Measurements from ENCODE around the gene OR4D9.
"Not testable (repeated sequence)": the region's sequence is repeated elsewhere in the genome, so short reads cannot be mapped to it uniquely, and the experiment has no call there.

The OR4D9 gene

DNA sequence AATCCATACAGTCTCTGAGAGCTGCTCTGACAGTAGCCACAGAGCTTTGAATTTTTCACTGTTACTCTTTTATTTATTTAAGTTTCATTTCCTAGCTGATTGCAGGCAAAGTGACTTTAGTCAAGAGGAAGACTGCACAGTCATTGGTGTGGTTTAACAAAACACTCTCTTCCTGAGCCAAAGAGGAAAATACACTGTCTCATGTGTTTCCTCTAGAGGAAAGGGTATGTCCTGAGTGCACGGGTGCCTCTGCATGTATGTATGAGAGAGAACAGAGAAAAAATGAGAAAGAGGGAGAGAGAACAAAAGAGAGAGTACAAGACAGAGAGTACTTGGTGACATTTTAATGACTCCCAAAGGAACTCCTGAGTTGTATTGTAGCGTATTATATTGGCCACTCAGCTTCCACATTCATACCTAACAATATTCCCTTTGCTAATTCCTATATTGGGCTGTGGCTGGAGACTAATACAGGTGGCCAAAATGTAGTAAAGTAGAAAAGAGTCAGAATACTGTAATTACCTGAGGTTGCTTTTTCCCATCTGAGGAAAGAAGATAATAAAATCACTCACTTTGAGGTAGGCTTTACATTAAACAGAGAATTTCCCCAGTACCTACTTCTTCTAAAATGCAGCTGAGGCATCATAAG, at the start of gene OR4D9:
OR4D9 (plus strand) TSS at position 599 of the 649 bp plus-strand sequence. CDS start 3,374 bp downstream, outside the sequence.
- no peak for DNase-seq

DNA sequence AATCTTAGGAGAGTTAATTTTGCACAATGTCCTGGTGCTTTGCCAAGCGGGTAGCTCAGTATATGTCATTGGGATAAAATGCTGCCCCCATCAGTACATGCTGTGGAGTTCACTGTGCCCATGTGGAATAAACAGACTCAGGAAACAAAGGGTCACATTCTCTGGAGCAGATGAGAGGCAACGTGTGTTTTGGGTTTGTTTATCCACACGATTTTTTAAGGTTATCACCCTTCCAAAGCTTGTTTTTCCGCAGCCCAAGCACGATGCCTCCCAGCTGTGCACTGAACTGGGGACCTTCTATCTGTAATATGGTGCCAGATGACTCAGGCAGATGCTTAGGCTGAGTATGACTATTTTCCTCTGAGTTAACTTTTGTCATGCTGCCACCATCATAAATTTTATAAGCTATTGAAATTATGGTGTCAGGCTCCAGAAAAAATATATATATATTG, 48.1 kb upstream of the OR4D9 start:
- no peak for DNase-seq

DNA sequence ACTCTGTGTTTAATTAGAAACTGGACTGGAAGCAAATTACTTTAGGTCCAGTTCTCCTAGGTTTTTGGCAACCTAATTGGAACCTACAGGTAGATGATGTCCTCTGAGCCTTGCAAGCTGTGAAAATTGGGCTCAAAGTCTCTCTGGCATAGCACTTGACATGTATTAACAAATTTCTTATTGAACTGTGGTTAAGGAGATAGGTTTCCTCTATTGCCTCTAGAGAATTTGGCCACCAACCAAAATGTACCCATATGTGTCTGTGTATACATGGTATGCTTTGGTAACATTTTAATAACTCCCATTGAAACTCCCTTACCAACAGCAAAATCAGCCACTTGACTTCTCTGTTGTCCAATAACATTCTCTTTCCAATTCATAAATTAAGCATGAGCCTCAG, 38.3 kb upstream of the OR4D9 start, which contains the start of gene OR4D10:
OR4D10 (plus strand) TSS at position 301 of the 400 bp plus-strand sequence. CDS start 4,115 bp downstream, outside the sequence.
- no peak for DNase-seq

DNA sequence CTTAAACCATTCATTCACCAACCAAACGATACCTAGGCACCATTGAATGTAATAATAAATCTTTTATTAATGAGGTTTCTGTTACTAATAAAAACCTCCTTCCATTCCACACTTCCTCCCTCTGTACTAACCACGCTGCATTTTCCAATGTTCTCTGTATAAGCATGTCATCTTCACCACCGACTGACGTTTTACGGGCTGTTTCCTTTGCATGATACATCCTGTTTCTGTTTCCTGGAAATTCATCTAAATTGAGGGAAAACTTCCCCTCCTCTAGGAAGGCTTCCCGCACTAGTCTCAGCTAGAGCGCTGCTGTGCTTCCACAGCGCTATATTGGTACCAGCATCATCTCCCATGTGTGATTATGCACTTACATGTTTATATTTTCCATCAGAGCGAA, 36.2 kb upstream of the OR4D9 start:
- DNase-seq: no peak

DNA sequence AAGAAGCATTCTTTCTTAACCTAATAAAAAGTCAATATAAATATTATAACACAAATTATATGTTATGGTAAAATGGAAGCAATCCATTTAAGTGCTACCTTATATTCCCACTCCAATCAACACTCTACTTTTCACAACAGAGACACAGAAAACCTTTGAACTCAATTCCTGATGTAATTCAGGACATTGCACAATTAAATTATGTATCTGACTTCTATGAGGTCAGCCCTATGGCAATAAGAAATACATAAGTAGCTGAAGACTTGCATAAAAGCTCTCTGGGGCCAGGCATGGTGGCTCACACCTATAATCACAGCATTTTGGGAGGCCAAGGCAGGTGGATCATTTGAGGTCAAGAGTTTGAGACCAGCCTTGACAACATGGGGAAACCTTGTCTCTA, 31.4 kb upstream of the OR4D9 start:
- no peak for DNase-seq

DNA sequence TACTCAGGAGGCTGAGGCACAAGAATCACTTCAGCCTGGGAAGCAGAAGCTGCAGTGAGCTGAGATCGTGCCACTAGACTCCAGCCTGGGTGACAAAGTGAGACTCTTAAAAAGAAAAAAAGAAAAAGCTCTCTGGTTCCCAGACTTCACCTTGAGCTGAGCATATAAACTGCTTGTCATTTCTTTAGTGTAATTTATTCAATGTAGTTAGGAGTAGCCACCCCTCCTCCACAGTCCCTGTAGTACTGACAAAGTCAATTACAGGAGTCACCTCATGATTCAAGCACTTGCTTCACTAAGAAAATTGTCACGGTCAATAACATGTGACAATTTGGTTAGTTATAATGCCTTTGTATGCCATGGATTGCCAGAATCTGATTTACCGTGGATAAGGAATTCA, 31.0 kb upstream of the OR4D9 start:
- no peak for DNase-seq

DNA sequence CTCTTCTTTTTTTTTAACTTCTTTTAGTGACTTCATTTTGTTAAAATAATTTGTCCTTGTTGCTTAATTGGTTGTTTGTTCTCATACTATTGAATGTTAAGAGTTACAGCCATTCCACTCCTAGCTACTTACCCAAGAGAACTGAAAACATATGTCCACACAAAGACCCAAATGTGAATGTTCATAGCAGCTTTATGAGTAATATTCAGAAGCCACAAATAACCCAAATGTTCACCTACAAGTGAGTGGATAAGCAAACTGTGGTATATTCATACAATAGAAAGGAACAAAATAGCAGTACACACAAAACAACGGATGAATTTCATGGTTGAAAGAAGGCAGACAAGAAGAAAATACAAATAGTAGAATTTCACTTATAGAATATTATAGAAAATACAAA, 9.4 kb upstream of the OR4D9 start:
- no peak for DNase-seq

DNA sequence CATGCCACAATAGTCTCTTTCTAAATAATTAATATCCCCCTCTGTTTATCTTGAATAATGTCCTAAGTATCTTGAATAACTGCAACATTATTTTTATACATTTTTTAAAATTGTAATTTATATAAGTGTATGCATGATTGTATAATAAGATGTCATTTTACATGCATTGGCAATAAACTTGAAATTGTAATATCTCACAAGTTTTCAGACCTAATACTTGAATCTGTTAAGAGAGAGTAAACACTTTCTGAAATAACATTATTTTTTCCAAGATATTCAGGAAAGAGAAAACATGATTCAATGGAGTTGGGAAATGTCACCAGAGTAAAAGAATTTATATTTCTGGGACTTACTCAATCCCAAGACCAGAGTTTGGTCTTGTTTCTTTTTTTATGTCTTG, 8.1 kb upstream of the OR4D9 start, which contains the start of gene OR4D11:
OR4D11 (plus strand) TSS at position 301 of the 400 bp plus-strand sequence; CDS start at position 301, 0 bp downstream.
- no peak for DNase-seq

DNA sequence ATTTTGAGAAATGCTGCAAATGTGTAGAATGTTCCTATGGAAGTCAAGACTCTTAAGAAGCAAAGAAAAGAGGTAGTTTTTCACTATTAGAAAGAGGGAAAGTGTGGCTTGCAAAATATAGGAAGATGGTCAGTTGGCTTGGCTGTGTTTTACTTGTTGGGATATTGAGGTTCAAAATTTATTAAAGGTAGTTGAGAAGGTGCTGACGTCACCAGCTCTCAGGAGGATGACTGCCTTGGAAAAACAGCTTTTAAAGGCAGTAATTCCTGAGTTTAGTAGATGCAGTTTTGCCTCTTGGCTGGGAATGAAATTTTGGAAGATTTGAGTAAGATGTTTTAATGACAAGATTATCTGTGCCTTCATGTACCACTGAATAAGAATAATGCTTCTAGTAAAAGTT, 336 bp downstream of the OR4D9 start:
- no peak for DNase-seq

DNA sequence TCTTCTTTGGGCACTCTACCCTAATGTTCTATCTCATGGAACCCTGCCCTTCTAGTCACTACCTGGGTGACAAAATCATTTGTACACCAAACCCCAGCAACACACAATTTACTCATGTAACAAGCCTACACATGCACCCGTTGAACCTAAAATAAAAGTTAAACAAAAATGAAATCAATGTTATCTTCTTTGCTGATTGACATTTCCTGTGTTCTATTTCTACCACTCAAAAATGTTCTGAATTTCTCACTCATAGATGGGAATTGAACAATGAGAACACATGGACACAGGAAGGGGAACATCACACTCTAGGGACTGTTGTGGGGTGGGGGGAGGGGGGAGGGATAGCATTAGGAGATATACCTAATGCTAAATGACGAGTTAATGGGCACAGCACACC, 8.8 kb downstream of the OR4D9 start:
- not testable (repeated sequence) for DNase-seq

DNA sequence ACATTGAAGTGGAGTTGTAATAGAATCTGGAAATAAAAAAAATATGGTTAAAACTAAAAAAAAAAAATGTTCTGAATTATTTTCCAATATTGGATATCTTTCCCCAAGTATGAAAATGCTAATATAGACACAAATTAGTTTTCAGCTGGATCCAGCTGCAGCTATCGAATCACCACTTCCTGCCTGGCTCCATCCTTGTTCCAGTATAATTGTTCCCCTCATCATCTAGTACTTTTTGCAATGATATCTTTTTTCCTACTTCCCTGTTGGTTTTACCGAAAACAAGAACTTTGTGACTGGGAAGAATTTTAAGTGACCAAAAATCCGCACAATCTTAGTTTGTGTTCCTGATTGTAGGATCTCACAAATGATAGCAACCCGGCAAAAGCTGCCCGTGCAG, 9.4 kb downstream of the OR4D9 start:
- no peak for DNase-seq

DNA sequence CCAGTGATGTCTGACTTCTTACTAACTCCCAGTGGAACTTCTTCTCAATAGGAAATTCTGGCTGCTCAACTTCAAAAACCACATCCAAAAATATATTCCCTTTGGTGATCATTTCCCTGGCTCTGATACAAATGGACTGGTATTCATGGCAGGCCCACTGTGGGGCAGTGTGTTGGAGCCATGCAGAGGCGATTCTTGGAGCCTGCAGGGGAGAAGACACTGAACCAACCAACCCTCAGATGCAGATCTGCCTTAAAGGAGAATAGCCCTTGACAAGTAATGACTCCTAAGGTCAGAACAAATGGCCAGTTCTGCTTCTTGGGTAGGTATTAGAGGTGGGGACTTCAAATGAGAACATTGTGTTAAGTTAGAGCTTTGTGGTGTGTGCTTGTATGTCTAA, 12.2 kb downstream of the OR4D9 start:
- DNase-seq: no peak

DNA sequence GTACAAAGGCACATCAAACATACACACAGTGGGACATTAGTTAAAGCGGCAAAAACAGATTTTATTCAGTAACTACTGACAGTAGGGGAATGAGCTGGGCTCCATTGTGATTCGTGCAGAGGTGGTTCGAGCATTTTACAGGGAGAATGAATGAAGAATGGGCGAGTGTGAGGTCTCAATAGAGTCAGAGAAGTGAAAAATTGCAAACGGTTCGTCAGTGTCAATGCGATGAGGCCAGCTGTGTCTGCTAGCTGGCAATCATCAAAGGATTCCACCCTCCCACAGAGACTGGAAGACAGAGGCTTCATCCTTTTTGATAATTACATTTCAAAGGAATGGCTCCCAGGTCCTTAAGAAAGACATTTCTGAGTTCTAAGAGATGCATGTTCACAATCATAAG, 17.4 kb downstream of the OR4D9 start:
- no peak for DNase-seq

DNA sequence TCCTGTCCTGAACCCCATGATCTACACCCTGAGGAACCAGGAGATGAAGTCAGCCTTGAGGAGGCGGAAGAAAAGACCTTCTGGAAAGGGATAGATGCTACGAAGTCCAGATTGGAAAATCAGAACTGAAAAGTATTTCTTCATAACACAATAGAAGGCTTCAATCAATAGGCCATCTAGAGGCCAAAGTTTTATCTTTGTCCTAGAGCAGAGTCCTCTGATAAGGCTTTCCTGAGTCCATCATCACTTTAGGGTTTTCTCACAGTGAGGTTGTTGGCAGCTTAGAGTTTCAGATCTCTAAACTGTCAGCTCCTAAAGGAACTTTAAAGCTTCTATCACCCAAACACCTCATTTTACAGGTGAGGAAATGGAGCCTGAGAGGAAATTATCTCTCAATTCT, 21.3 kb downstream of the OR4D9 start:
- no peak for DNase-seq

DNA sequence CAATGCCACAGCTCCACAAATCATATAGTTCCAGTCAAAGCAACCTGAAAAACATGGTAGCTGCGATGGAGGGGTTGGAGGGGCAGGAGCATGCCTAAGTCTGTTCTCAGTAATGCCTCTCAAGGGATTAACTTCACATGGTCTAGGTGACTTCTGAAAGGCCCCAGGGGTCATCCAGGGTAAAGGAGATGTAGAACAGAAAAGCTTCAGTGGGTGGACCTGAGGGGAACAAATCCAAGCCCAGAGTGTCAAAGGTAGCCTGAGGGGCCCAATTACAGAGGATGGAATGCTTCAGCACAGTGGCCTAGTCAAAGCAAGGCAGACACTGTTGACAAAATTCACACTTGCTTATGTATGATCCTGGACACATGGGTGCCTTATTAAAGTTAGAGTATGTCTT, 23.3 kb downstream of the OR4D9 start:
- no peak for DNase-seq

DNA sequence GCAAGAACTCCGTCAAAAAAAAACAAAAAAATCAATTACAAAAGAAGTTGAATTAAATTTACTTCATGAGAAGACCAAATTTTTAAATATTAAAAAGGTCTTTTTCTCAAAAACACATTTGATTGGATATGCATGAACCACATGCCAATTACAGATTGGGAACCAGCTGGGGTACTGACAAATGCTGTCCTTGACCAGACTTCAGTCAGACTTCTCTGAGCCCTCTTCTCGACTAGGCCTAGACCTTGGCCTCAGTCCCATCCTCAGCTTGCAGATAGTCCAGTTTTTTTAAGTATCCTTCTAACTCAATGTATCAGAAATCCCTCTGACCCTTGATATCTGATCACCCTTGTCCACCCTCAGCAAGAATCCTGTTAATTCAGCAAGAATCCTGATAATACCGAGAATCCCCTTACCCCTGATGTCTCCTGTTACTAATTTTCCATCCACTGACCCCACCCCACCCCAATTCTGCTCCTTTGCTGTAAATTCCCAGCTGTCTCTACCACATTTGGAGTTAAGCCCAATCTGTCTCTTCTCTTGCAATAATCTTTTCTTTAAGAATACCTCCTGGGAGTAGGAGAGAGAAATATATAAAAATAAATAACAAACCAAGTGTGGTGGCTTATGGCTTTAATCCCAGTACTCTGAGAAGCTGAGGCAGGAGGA, 30.9 kb downstream of the OR4D9 start:
- DNase-seq: no peak

DNA sequence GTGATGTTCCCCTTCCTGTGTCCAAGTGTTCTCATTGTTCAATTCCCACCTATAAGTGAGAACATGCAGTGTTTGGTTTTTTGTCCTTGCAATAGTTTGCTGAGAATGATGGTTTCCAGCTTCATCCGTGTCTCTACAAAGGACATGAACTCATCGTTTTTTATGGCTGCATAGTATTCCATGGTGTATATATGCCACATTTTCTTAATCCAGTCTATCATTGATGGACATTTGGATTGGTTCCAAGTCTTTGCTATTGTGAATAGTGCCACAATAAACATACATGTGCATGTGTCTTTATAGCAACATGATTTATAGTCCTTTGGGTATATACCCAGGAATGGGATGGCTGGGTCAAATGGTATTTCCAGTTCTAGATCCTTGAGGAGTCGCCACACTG, 32.4 kb downstream of the OR4D9 start:
- not testable (repeated sequence) for DNase-seq

DNA sequence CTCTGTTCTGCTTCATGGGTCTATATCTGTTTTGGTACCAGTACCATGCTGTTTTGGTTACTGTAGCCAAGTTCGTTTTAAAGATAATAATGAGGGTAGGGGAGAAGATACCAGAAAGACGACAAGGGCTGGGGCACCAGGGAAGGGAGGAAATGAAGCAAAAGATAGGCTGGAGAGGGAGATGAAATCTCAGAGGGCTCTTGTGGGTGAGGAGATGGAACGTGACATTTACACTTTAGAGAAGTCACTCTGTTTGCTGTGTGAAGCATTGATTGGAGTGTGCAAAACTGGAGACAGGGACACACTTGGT, 33.5 kb downstream of the OR4D9 start:
- DNase-seq: no peak

DNA sequence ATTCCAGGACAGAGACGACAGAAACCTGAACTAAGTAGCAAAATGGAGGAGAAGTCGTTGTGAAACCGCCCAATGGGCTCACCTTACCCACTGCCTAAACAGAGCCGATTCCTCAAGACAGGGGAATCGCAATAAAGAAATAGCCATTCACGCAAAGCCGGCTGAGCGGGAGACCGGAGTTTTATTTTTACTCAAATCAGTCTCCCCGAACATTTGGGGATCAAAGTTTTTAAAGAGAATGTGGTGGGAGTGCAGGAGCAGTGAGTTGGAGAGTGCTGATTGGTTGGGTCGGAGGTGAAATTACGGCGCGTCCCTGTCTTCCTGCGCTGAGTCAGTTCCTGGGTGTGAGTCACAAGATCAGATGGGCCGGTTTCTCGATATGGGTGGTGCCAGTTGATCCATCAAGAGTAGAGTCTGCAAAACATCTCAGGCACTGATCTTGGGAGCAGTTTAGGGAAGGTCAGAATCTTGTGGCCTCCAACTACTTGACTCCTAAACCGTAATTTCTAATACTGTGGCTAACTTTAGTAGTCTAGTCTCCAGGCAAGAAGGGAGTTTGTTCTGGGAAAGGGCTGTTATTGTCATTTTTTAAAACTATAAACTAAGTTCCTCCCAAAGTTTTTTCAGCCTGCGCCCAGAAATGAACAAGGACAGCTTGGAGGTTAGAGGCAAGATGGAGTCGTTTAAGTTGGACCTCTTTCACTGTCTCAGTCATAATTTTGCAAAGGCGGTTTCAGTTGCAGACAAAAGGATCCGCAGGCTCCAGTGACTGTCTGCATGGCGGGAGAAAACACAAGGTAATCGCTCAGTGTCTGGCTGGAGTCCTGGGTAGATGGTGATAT, 34.1 kb downstream of the OR4D9 start:
- DNase-seq: no peak

DNA sequence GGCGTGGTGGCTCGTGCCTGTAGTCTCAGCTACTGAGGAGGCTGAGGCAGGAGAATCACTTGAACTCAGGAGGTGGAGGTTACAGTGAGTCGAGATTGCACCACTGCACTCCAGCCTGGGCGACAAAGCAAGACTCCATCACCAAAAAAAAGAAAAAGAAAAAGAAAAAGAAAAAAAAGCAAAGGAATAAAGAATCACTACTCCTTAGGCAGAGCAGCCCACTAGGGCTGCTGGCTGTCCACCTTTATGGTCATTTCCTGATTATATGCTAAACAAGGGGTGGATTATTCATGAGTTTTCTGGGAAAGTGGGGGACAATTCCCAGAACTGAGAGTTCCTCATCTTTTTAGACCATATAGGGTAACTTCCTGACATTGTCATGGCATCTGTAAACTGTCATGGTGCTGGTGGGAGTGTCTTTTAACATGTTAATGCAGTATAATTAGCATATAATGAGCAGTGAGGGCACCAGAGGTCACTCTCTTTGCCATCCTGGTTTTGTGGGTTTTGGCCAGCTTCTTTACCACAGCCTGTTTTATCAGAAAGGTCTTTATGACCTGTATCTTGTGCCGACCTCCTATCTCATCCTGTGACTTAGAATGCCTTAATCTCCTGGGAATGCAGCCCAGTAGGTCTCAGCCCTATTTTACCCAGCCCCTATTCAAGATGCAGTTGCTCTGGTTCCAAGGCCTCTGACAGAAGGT, 36.4 kb downstream of the OR4D9 start:
- DNase-seq: not testable (repeated sequence)

DNA sequence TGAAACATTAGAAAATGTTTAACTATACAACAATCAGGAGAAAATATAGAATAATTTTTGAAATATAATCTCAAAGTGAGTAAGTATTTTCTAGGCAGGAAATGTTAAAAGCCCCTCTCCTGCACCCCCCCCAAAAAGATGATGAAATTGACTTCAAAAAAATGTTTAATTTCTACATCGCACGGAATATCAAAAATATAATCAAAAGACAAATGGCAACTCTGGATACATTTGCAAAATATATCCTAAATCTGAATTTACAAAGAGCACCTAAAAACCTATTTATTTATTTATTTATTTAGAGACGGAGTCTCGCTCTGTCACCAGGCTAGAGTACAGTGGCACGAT, 36.9 kb downstream of the OR4D9 start:
- DNase-seq: no peak

DNA sequence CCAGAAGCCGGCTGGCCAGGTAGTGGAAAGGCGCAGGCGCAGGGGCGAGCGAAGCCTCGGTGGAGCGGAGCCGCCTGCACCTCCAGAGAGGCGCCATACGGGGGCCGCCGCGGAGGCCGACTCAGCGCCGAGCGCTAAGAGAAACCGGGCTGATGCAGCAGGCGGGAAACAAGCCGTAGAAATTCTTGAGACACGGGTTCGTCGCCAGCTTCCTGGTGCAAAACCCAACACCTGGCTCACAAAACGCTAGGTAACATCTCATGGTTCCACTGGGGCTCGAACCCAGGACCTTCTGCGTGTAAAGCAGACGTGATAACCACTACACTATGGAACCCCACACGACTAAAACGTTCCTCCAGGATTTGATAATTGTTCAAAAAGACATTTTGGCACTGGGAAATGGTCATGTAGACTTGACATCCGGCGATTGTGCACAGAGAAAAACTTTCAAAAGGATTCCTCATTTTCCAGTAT, 39.1 kb downstream of the OR4D9 start:
- peak; percentile 97 to 98 for DNase-seq
